Testis (tissue), 2 donors: ENCODE results near the gene RAD23A.

ENCODE experiments used
- POLR2A ChIP-seq: fragments of 450-650 bp; IDR thresholded peaks from one replicate; pipeline ENCODE4 v1.6.1; 2017; ENCODE audit warnings: antibody characterized with exemption, mild to moderate bottlenecking, moderate library complexity
- TF ChIP-seq, protein P1 (sequence below), 3 experiments: fragments of 450-650 bp in 2 of 3; fragments of 200-600 bp in 1 of 3; sonication (generic) in 1 of 3; IDR thresholded peaks; one replicate each; pipeline ENCODE4 v1.5.1; 2016 to 2019; ENCODE audit warnings: antibody characterized with exemption in 3 of 3, mild to moderate bottlenecking in 2 of 3, moderate library complexity in 1 of 3

DNA sequence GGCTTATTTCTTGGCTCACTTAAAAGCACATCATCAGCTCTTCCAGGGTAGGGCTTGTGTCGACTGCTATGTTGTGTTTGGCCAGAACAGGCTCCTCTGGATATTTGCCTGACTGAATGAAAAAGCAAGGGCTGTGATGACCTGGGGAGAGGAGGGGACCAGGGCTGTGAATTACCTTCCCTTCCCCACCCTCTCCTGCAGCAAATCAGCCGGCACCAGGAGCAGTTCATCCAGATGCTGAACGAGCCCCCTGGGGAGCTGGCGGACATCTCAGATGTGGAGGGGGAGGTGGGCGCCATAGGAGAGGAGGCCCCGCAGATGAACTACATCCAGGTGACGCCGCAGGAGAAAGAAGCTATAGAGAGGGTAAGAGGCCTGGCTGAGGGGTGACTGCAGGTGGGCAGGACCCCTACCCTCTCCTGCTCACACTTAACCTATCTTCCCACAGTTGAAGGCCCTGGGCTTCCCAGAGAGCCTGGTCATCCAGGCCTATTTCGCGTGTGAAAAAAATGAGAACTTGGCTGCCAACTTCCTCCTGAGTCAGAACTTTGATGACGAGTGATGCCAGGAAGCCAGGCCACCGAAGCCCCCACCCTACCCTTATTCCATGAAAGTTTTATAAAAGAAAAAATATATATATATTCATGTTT, 7.0 kb downstream of the RAD23A start:
- TF ChIP-seq, protein P1, sequence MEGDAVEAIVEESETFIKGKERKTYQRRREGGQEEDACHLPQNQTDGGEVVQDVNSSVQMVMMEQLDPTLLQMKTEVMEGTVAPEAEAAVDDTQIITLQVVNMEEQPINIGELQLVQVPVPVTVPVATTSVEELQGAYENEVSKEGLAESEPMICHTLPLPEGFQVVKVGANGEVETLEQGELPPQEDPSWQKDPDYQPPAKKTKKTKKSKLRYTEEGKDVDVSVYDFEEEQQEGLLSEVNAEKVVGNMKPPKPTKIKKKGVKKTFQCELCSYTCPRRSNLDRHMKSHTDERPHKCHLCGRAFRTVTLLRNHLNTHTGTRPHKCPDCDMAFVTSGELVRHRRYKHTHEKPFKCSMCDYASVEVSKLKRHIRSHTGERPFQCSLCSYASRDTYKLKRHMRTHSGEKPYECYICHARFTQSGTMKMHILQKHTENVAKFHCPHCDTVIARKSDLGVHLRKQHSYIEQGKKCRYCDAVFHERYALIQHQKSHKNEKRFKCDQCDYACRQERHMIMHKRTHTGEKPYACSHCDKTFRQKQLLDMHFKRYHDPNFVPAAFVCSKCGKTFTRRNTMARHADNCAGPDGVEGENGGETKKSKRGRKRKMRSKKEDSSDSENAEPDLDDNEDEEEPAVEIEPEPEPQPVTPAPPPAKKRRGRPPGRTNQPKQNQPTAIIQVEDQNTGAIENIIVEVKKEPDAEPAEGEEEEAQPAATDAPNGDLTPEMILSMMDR (IDR thresholded peaks at IDR 0.05) = no peak
- no peak for TF ChIP-seq POLR2A
